Superior temporal gyrus (tissue), 1 donor: ENCODE measurements around the gene KIF1A.
"Not testable (repeated sequence)": the region's sequence is repeated elsewhere in the genome, so short reads cannot be mapped to it uniquely, and the experiment has no call there.

ENCODE experiments used
- DNase-seq: peaks from one replicate; pipeline ENCODE4 v3.0.0-alpha.2; 2016; ENCODE audit errors: extremely low spot score

Gene KIF1A

DNA sequence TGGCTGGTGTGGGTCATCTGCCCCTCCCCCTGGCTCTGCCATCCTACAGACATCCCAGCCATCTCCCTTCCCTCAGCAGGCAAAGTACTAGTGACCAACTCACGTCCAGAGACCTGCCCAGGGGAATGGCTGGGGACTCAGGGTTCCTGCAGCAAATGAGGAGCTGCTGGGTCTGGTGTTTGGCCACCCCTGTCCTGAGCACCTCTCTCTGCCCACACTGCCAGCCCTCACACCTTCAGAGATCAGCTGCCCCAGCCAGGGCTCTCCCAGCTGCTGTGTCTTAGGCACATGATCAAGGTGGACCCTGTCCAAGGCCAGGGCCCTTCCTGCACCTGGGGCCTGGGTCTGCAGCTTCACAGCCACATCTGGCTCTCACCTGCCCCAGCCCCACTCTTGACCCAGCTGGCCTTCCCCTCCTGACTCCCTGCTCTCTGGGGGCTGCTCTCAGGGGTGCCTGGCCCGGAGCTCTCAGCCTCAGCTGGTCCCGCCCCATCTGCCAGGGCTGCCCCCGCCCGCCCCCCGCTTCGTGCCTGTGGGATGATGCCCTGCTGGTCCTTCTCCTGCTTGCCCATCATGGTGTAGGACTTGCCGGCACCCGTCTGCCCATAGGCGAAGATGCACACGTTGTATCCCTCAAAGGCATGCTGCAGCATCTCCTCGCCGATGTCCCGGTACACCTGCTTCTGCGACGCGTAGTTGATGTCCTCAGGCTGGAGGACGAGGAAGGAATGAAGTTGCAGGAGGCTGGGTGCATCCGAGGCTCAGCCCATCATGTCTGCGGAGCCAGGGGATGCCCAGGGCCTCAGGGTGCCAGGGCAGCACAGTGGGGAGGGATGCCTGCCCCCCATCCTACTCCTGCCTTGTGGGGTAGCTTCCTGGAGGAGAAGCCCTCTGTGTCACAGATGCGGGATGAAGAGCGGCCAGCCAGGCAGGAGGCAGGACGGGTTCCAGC, 32.2 kb downstream of the KIF1A start:
- no peak for DNase-seq

- DNase-seq: no peak
These were observed 33.1 kb downstream of the KIF1A start for GRCh38 chr2:240786871-240787311.

GRCh38 chr2:240786355-240786841, 33.6 kb downstream of the KIF1A start:
- DNase-seq: no peak

DNA sequence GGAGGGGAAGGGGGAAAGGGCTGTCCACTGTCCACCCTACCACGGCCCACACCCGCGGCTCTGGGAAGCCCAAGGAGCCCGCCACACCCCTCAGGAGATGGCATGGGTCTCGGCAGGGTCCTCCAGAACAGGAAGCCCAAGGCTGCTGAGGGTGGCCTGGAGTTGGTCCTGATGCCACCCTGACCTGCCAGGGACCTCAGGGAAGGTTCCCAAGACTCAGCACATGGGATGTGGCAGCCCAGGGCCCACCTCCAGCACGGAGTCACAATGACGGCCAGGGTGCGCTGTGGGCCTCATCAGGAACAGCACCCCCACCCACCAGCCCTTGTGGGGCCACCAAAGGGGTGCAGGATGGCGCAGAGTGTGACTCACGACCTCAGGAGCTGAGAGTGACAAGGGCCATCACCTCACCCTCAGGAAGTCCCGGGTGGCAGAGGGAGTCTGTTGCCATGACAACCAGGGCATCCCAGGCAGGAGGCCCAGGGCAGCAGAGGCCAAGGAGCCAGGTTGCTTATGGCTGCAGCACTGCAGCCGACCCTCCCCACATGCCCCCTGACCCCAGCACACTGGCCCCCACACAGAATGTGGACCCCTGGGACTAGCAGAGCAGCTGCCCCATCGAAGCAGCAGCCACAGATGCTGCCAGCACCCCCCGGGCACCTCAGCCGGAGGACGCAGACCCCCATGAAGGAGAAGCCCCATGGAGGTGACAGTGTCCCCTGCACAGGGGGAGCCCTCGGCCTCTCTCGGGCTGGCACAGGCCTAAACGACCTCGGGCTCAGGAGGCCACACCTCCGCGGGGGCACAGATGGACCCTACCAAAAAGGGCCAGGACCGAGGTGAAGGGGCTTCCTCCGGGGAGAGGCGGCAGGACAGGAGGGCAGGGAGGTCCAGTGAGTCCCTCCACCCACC, 34.3 kb downstream of the KIF1A start:
- DNase-seq: no peak

DNA sequence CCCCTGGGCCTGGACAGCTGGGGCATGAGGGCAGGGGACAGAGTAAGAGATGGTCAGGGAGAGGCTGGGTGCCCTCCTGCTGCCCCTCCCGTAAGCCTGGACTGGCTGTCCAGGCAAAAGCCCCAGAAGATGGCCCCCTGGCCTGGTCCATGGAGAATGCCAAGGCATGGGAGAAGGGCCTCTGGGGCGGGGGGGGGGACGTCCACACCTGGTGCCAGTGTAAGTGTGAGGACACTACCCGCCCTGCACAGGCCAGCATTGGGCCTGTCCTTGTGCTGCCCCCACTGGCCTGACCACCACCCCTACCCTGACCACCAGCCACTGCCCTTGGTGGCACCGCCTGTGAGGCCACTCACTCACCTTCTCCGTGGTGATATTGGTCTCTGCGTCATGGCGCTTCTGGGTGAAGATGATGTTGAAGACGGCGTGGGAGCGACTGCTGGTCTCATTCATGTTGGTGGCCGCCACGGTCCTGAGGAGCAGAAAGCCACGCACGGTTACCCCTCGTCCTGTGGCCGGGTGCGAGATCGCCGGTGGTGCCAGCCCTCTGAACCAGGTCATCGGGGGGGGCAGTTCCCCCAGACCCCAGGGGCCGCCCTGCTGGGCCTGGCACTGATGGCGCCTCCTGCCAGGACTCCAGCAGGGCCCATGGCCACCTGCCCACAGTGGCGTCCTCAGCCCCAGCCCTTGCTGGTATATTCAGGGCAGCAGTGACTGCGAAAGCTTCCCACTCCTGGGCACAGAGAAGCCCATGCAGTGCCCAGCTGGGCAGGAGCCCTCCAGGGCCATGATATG, 35.2 kb downstream of the KIF1A start:
- DNase-seq: no peak

GRCh38 chr2:240783819-240784621, 36.0 kb downstream of the KIF1A start:
- no peak for DNase-seq

DNA sequence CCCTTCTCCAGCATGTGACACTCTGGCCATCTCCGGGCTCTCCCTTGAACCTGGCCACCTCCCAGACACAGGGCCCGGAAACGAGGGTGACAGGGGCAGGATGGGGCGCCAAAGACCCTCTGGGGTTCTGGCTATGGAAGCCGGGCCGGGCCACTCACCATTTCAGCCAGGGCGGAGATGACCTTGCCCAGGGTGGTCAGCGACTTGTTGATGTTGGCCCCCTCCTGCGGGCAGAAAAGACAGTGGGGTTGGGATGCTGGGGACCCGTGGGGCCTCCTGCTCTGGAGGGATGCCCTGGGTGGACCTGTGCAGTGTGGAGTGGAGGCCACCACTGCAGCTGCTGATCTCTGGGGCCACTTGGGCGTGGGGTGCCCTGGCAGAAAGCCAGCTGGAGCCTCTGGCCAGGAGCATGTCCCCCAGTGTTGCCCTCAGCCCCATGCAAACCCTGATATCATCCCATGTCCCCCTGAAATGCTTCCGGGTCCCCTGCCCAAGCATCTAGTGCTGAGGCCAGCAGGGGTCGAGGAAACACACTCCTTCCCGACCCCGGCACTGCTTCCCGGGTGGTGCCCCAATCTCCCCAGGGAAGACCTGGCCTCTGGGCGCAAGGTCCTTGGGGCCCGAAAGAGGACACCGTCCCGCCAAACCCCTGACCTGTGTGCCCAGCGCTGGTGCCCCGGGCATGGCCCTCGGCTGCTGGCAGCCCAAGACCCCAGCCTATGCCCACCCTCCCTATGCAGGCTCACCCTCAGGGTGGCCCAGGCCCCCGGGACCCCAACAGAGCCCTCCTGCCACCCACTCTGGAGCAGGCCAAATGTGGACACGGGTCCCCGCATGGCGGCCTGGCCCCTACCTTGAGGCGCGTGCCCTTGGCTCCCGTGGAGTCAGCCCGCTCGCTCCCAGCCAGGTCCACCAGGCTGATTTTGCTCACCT, 36.9 kb downstream of the KIF1A start:
- no peak for DNase-seq

DNA sequence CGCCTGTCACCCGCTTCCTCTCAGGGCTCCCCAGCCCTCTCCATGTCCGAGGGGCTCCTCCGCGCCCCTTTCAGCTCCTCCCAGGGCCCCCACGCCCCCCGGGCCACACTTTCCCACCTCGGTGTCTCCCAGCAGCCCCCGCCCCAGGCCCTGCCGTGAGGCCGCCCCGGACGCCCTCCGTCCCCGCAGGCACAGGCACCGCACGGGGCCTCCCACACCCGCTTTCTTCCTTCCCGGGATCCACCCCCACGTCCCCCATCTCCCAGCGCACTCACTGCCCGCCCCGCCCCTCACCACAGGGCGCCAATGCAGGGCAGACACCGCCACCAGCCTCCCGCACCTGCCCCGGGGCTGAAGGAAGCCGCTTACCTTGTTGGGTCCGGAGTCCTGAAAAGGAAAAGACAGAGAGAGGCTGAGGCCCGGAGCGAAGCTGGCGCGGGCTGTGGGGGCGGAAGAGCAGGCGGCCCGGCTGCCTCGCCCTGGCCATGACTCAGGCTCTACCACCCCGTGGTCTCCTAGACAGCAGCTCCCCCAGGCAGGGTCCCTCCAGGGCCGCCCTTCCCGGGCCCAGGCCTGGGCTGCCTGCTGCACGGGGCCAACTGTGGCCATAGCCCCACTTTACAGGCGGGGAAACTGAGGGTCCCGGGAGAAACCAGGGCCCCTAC, 37.7 kb downstream of the KIF1A start:
- DNase-seq: no peak

DNA sequence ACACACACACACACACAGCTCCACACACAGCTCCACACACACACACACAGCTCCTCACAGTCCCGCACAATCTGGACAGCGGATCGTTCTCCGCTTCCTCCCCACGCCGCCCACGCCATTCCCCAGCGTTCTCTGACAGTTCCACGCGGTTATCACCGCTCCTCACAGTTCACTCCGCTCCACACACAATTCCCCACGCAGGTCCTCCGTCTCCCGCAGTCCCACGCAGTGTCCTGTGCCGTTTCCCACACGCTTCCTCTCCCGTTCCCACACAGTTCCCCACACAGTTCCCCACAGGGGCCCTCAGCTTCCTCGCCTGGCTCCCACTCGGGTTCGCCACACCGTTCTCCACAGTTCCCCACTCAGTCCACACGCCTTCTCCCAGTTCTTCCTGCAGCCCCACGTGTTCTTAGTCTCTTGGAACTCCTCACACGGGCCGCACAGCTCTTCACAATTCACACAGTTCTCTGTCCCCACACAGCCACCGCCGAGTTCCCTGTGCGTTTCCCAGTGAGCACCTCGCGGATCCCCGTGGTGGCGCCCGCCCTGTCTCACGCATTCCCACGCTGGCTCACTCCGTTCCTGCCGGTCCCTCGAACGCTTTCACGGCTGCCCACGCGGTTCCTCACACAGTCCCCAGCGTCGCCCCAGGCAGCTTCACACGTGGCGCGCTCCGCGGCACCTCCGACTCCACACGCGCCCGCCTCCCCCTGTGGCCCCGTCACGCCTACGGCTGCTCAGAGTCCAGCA, 38.4 kb downstream of the KIF1A start:
- DNase-seq: no peak

- DNase-seq: no peak
These were observed 39.9 kb downstream of the KIF1A start for GRCh38 chr2:240780023-240780700.

- DNase-seq: not testable (repeated sequence)
These were observed 40.7 kb downstream of the KIF1A start for GRCh38 chr2:240779250-240779832.

DNA sequence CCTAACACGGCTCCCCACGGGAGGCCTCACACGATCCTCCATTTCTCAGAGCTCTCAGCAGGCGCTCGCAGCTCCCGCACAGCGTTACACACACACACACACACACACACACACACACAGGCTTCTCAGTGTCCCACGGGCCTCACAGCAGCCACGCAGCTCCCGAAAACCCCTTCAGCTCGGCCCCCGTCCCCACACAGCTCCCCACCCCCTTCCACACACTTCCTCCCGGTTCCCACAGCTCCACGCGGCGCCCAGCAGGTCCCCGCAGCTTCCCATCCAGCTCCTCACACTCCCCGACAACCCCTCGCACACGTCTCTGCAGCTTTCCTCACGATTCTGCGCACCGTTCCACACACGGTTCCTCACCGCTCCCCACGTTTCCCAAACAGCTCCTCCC, 41.6 kb downstream of the KIF1A start:
- DNase-seq: no peak

DNA sequence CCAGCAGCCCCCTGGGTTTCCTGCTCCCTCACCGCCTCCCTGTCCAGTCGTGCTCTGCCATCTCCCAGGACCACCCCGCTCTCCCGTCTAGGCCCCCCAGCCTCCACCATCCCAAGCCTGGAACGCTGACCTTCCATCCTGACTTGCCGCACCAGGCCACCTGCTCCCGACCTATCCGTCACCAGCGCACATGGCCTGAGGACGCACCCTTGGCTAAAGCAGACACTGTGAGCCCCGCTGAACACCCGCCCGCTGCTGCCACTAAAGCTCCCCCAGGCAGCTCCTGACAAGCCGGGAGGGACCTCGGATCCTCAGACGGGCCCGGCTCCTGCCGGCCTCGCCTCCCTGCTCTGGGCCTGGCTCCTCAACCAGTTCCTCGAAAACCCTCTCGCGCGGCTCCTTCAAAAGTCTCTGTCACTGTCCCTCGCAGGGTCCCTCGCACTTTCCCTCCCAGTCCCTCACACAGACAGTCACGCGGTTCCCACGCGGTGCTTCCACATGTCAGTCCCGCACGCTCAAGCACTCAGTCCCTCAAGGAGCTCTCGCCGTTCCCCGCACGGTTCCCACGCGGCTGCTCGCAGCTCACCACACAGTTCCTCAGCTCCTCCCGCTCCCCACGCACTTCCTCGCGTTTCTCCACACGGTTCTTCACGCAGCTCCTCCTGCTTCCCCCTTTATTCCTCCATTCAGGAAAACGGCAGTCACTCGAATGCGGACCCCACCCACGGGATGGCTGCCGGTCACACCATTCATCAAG, 42.4 kb downstream of the KIF1A start:
- DNase-seq: no peak

DNA sequence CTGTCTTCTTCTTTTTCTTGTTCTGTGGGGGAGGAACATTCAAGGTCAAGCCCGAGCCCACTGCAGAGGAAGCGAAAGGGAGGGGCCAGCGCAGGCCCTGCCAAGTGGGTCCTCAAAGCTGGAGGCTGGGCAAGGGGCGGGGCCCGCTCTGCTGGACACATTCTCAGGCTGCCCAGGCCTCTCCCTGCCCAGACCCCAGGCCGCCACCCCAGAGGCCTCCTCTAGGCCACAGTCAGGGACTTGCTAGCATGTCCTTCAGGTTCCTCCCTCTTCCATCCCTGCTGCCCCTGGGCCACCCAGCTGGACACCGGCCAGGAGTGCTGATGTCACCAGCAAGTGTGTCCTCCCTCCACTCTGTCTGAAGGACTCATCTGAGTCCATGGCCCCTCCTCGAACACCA, 44.1 kb downstream of the KIF1A start:
- no peak for DNase-seq

DNA sequence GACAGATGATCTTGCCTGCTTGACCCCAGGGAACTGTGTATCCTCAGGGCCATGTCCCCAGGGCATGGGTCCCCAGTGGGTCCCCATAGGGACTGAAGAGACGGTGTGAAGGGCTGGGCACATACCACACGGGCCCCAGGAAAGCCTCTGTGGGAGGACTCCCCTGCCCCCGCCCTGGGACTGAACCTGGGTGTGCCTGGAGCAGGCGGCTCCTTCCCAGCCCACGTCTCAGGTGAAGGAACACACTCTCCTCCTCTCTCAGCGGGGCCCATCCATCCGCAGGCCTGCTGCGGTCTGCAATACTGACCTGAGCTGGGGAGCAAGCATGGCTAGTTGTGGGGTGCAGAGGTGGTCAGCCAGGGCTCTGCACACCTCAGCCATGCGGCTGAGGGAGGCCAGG, 45.2 kb downstream of the KIF1A start:
- no peak for DNase-seq

GRCh38 chr2:240769096-240769495, 50.9 kb downstream of the KIF1A start:
- no peak for DNase-seq

DNA sequence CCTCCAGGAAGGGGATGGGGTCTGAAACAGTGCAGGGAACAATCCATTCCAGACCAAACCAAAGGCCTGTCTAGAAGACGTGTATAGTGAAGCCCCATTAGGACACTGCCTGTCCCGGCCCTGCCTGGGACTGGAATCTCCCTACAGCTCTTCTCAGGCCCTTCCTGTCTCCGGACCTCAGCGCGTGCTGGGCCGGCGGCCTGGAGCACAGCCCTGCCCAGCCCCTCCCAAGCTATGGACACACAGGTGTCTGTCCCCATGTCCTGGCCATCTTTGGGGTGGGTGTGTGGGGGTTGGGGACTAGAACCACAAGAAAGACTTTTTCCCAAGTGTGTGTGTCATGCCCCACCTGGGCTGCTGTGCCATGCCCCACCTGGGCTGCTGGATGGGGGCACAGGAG, 51.8 kb downstream of the KIF1A start:
- DNase-seq: no peak
